IPS-NIHi7 (cell line): ENCODE results near the gene AGPAT1.
"Not testable (repeated sequence)": the region's sequence is repeated elsewhere in the genome, so short reads cannot be mapped to it uniquely, and the experiment has no call there.

Experiments used
- DNase-seq: peaks from one replicate; pipeline ENCODE4 v3.0.0; 2012; ENCODE audit warnings: mixed read lengths; ENCODE audit errors: extremely low spot score

Gene AGPAT1

GRCh38 chr6:32175711-32176475 lies at the start of gene AGPAT1:
Gene AGPAT1, minus strand, starts transcription at chr6:32176084. Its CDS starts 4,588 bp downstream, at chr6:32171496.
- DNase-seq, result peak; percentile 95

- DNase-seq, result no peak
These were observed 48.8 kb upstream of the AGPAT1 start for GRCh38 chr6:32224696-32225095.

DNA sequence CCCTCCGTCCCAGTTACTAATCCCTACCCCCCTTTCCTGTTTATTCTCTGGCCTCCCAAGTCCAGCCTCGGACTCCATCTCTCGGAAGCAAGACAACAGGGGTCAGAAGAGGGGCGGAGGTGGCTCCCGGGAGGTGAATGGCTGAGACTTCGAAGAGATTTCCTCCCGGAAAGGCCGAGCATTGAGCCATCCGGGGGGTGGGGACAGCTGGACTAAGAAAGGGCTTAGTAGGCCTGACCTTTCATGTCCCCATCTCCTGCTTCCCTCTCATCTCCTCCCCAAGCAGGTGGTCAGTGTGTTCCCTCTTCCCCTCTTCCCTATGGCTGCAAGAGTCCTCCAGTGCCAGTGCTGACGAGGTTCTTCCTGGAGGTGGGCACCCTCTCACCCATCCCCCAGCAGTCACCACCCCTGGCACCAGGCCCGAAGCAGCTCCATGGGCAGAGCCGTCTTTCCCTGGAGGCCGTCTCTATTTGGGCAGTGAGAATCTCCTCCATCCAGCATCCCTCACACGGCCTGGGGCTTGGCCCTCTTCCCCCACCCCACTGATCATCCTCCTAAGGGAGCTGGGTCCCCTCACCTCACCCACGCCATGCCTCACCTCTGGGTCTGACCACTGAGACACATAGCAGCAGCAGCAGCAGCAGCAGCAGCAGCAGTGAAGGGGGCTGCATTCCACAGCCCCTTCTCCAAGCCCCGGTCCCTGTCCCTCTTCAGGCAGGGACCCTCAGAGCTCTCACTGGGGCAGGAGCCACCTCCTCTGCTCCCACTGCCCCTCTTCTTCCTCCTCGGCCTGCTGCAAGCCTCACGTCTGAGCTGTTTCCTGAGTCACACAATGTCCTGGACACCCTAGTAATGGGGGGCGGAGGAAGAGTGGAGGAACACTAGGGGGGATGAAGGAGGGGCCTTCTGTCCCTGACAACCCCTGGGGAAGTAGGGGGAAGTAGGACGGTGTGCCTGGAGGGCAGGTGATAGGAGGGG lies 47.7 kb upstream of the AGPAT1 start, which contains the start of gene NOTCH4:
Gene NOTCH4, minus strand, starts transcription at position 810 of the 978 bp plus-strand sequence. Its CDS starts 139 bp downstream, at position 671.
- no peak for DNase-seq

- no peak for DNase-seq
These were observed 46.7 kb upstream of the AGPAT1 start for GRCh38 chr6:32222333-32223230.

DNA sequence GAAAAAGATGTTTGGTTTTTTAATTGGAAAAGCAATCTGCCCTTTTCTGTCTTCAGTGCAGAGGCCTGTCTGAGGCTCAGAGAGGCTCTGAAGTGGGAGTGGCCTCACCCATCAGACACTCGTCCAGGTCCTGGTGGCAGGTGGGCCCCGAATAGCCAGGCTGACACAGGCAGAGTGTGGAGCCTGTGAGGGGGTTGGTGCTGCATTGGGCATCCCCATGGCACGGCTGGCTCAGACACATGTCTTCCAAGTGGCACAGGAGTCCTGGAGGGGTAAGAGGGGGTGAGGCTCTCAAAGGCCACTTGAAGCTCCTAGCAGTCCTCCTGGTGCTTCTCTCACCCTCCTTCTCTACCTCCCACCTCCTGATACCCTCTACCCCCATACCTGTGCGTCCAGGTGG lies 44.1 kb upstream of the AGPAT1 start:
- no peak for DNase-seq

GRCh38 chr6:32218167-32218566 lies 42.3 kb upstream of the AGPAT1 start:
- DNase-seq, result no peak

- DNase-seq, result no peak
These were observed 41.1 kb upstream of the AGPAT1 start for GRCh38 chr6:32216998-32217397.

DNA sequence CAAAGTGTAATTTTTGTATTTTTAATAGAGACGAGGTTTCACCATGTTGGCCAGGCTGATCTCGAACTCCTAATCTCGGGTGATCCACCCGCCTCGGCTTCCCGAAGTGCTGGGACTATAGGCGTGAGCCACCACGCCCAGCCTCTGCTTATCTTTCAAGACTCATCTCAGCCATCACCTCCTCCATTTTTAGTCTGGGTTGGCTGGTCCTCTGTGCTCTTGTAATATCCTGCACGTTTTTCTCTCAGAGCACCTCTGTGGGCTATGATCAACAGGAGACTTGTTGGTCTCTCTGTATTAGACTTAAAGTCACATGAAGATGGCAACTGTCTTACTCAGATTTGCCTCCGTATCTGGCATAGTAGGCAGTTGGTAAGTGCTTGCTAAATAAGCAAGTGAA lies 40.4 kb upstream of the AGPAT1 start:
- DNase-seq, result no peak

DNA sequence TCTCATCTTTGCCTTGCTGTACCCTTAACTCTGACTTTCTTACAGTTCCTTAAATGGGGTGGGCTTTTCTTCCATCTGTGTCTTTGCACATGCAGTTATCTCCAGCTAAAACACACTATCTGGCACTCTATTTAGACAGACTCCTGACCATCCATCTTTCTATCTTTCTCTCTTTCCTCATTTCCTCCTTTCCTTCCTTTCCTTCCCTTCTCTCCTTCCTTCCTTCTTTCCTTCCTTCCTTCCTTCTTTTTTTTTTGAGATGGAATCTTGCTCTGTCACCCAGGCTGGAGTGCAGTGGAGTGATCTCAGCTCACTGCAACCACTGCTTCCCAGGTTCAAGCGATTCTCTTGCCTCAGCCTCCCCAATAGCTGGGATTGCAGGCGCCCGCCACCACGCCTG lies 39.7 kb upstream of the AGPAT1 start:
- DNase-seq, result no peak

DNA sequence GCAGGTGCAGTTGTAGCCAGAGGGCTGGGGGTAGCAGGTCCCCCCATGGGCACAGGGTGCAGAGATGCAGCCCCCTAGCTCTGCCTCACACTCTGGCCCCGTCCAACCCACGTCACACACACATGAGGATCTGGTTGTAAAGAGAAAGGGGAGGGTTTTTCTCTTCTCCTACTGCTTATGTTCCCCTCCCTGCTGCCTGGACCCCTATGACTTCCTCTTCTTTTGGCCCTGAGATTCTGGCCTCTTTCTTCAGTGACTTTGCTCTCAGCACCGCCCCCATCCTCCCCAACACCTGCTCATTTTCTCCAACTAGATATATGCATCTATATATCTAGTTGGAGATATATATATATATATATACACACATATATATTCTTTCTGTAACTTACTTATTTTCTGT lies 38.2 kb upstream of the AGPAT1 start:
- DNase-seq, result no peak

GRCh38 chr6:32213649-32214048 lies 37.8 kb upstream of the AGPAT1 start:
- no peak for DNase-seq

GRCh38 chr6:32212076-32212760 lies 36.3 kb upstream of the AGPAT1 start:
- DNase-seq, result no peak

DNA sequence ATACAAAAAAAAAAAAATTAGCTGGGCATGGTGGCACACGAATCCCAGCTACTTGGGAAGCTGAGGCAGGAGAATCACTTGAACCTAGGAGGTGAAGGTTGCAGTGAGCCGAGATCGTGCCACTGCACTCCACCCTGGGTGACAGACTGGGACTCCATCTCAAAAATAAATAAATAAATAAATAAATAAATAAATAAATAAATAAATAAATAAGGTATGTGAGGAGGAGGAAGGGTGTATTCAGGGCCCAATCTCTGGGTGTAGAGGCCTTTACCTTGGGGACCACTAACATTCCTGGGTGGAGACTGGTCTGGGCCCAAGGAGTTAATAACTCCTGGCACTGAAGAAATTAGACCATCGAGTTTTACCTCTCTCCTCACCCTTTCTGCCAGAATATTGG lies 35.5 kb upstream of the AGPAT1 start:
- DNase-seq, result not testable (repeated sequence)

DNA sequence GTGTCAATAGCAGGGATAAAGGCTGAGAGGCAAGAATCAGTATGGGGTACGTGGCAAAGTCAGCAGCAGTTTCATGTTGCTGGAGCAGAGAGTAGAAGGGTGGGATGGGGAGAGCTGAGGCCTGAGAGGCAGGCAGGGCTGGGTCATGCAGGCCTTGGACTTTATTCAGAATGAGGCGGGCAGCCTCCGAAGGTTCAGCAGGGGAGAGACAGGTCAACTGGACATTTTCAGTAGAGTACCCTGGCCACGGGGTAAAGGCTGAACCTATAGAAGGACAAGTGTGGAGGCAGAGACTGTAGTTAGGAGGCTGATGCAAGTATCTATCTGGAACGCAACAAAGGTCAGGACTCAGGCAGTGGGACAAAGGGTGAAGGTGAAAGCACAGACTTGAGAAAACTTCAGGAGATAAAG lies 34.3 kb upstream of the AGPAT1 start:
- DNase-seq, result no peak

- no peak for DNase-seq
These were observed 33.1 kb upstream of the AGPAT1 start for GRCh38 chr6:32208996-32209395.

- DNase-seq, result no peak
These were observed 28.4 kb upstream of the AGPAT1 start for GRCh38 chr6:32204268-32204715.

GRCh38 chr6:32203426-32204267 lies 27.8 kb upstream of the AGPAT1 start:
- no peak for DNase-seq

DNA sequence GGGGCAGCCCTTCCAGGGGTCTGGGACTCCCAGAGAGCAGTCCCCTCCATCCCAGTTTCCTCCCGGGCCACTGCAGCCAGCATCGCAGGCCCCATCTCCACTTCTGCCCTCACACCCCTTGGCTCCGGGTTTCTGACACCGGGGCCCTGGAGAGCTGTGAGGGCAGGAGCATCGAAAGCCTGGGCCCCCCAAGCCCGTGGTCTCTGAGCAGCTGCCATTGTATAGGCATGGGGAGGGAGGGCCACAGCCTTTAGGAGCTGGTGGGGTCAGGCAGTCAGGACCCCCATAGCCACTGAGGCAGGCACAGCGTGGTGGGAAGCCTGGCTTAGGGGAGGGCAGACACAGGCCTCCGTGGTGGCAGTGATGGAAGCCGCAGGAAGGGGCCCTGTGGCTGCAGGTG lies 26.3 kb upstream of the AGPAT1 start:
- no peak for DNase-seq

DNA sequence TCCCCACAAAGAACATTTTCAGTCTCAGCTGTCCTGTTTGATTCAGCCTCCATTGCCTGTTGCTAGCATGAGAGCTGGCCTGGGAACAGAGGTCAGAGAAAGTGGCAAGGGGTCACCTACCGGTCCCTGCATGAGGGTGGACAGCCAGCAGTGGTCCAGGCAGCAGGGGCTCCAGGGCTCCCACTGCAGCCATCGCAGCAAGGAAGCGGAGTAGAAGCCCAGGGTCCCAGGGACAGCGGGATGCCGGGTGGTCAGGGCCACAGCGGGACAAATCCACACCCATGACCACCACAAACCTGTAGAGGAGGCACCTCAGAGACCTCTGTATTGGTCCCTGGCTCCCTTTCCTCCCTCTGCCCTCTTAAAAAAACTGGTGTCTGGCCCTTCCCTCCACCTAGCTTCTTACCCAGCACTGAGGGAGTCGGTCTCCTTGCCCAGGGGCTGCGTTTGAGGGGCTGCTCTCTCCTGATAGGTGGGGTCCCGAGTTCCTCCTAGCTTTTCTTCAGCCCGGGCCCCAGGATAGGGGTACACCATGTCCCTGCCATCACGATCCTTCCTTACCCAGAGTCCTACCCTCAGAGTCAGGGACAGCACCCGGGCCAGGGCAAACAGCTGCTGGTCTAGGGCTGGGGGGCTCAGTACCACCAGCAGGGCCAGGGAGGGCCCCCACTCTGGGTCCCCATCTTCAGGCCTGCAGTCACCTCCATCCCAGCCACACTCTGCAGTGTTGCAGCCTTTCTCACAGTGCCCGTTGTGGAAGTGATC lies 25.0 kb upstream of the AGPAT1 start:
- no peak for DNase-seq
